Left renal cortex interstitium (tissue), 4 donors: ENCODE measurements around the gene FIGN. TPM values are rescaled to one million over a fixed set of nuclear protein-coding genes. Genes with fewer than 3 reads are reported as not detected.

Experiments
- DNase-seq, 4 donors: peaks; one replicate each; pipeline ENCODE4 v3.0.0-alpha.2; 2013; ENCODE audit warnings: low read depth in 4 of 4, low spot score in 2 of 4, missing footprints in 1 of 4
- polyA plus RNA-seq, 4 donors: library from polyadenylated mRNA; unstranded; fragments of 120-200 nt; gene quantifications; one replicate each; pipeline ENCODE4 v1.2.1, GENCODE V29; 2013; ENCODE audit not compliant: insufficient read length in 4 of 4

The FIGN gene, protein sequence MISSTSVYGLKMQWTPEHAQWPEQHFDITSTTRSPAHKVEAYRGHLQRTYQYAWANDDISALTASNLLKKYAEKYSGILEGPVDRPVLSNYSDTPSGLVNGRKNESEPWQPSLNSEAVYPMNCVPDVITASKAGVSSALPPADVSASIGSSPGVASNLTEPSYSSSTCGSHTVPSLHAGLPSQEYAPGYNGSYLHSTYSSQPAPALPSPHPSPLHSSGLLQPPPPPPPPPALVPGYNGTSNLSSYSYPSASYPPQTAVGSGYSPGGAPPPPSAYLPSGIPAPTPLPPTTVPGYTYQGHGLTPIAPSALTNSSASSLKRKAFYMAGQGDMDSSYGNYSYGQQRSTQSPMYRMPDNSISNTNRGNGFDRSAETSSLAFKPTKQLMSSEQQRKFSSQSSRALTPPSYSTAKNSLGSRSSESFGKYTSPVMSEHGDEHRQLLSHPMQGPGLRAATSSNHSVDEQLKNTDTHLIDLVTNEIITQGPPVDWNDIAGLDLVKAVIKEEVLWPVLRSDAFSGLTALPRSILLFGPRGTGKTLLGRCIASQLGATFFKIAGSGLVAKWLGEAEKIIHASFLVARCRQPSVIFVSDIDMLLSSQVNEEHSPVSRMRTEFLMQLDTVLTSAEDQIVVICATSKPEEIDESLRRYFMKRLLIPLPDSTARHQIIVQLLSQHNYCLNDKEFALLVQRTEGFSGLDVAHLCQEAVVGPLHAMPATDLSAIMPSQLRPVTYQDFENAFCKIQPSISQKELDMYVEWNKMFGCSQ
- 10 to 100 TPM in 2 of 4 donors, 1 to 10 TPM in 2; 7.2 to 15.8 (median 10.1) TPM for polyA plus RNA-seq

DNA sequence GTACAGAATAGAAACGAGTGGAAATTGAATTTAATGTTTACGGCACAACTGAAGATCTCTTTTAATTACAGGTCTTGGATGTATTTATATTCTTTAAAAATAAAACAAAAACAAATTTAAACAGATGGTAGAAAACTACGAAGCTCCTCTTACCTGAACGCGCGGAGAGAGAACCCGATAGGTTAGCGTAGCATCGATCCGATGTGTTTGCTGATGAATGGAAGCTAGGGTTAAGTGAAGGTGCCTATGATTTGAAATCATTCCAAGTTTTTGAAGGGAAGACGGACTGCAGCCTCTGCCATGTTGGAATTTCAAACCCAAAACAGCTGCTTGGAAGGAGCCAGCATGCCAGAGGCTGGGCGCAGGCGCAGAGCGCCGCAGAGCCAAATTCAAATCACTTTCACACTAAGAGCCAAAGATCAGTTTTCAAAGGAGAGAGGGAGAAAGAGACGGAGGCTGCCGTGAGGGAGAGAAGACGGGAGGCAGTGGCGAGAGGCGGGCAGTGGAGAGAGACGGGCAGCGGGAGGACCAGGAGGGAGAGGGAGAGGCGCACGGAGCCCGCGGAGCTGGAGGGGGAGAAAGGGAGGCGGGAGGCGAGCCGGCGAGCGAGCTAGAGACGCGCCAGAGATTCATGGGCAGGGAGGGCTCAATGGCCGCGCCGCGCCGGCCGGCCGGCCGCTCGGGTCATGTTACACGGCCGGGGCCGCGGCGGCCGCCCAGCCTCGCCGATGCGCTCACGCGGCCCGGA, at the start of gene FIGN:
Gene FIGN (minus strand): TSS at position 324 of the 748 bp plus-strand sequence. CDS start 1,081 bp downstream, outside the sequence.
- peak in 3 of 4 donors; percentile 76 to 86 (median 77) for DNase-seq

DNA sequence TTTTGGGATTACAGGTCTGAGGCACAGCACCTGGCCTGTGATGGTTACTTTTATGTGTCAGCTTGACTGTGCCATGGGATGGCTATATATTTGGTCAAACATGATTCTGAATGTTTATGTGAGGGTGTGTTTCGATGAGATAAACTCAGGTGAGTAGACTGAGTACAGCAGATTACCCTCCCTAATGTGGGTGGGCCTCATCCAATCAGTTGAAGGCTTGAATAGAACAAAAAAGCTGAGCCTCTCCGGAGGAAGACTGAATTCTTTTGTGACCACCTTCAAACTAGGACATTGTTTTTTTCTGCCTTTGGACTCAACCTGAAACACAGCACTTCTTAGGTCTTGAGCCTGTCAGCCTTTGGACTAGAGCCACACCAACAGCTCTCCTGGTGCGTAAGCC, 49.4 kb upstream of the FIGN start:
- DNase-seq: no peak

DNA sequence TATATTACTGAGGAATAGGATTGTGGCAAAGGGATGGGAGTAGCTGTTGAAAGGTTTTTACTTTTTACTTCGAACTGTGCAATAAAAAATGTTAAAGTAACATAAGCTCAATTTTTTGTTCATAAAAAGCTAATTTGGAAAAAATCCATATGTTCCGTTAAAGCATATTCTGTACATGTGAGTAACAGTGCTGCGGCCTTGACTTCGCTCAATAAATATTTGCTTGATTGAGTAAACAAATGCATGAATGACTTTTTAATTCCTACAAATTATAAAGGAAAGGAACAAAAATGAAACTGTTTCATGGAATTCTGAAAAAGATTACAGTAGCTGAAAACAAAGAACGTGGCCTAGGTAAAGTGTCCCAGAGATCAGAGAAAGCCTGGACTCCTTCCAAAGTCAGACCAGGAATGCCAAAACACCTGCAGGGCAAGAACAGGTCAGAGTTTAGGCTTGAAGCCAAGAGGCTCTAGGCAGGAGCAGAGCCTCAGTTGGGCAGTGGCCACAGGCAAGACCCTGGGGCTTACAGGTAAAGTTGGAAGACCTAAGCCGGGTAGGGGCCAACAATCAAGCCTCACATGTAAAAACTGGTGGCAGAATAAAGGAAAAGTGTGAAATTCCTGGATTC, 44.3 kb upstream of the FIGN start:
- no peak for DNase-seq

DNA sequence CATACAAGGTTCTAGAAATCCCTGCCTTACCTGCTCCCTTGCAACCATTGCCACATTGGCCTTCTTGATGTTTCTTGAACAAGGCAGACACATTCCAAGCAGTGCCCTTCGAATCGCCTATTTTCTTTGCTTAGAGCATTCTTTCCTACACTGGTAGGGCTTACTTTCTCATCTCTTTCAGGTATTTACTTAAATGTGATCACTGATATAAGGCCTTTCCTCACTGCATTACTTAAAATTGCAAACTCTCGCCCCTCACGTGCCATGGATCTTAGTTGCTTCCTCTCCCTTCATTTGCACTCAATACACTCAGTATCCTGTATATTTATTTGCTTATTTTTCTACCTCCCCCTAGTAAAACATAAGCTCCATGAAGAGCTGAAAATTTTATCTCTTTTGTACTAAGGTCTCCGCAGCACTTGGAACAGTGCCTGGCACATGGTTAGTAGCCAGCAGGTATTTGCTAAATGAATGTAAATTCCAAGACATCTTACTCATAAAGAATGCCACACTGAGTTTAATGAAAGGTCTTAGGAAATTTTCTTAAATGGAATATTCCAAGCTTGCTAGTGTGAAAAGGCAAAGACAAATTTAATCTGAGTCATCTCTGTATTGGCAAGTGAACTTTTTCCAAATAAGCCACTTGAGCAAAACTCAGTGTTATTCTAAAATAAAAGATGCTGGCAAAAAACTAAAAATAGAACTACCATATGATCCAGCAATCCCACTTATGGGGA, 42.4 kb upstream of the FIGN start:
- no peak for DNase-seq

DNA sequence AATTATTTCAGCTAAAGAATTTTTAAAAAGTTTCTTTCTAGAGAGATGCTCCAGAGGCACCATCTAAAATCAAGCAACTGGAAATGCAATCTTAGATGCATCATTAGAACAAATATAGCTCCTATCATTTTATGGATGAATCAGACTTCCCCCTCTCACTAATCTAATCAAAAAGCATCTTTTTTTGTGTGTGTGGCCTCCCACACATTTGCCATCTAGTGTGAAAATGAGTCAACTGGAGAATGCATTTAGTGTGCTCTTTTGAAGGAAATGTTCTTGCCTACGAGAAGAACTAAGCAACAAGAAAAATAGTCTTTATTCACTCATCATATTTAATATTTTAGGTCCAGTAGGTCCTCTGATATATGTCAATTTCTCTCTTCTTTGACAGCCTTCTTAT, 39.5 kb upstream of the FIGN start:
- no peak for DNase-seq

DNA sequence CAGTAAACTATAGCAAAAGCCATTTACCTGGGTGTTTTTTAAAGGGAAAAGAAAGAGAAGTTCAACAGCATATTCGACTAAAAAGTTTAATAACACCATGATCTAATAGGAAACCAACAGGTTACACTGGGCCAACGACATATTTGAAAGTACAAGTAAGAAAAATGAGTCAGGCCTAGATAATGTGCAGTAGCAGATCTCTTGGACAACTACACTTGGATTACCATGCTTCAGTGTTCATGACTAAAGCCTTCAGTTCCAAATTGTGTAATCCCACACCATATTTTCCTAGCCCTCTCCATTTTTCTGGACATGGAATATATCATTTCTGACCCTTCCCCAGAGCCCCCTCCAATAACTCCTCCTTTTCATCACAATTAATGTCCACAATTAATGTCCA, 39.1 kb upstream of the FIGN start:
- DNase-seq: no peak

DNA sequence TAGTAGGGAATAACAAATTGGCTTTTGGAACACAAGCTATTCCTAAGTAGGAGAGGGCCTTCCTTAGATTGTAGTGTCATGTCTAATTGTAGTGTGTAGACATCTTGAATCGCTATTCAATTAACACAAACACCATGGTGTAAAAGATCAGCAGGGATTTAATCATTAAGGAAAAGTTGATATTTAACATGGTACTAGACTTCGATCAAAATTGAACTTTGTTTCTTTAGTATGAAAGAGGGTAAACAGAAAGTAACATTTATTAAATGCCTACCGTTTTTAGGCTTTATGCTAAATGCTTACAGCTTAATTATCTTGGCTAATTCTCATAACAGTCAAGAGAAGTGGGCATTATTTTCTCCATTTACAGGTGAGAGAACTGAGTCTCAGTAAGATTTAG, 37.5 kb upstream of the FIGN start:
- no peak for DNase-seq

DNA sequence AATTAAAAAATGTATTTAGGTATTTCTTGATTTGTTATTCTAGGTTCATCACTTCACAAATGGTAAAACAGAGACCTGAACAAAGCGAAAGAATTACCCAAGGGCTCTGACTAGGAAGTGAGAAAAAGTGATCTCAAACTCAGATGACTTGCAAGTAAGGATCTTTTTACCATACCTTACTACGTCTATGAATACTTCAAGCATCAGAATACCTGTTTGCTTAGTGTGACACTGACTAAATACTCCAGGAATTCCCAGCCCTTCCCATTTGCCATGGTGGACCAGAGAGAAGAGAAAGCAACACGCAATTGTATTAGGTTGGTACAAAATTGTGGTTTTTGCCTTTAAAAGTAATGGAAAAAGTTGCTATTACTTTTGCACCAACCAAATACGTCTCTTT, 35.8 kb upstream of the FIGN start:
- DNase-seq: no peak

DNA sequence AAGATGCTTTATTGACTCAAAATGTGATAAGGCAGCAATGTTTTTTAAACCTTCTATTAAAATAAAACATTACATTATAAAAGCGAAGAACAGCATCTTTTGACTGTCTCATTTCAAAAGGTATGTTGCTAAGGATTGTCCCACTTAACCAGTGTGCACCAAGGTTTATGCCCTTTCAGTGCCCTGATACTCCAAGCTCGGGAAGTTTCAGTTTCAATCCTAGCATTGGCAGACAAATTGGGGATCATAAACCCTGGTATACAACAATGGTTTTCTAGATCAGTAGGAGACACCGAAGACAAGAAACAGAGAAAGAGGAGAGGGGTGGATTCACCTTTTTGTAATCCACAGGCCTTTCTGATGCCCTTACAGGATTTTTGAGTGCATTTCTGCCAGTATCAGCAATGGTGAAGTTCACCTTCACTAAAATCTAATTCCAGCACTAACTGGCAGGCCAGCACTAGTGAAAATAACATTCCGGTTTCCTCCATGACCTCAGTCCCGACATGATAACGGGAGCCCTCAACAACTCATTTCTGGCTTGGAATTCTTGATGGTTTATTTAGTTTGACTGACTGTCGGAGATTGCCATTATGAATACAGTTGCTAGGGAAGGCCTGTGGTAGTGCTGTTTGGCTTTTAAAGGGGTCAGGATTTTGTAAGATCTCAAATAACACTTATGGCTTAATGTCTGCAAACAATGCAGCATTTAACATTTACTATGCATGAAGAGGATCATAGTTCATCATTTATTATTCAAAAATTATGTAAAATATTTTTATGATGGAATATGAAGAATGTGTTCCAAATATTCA, 33.3 kb upstream of the FIGN start:
- DNase-seq: no peak

DNA sequence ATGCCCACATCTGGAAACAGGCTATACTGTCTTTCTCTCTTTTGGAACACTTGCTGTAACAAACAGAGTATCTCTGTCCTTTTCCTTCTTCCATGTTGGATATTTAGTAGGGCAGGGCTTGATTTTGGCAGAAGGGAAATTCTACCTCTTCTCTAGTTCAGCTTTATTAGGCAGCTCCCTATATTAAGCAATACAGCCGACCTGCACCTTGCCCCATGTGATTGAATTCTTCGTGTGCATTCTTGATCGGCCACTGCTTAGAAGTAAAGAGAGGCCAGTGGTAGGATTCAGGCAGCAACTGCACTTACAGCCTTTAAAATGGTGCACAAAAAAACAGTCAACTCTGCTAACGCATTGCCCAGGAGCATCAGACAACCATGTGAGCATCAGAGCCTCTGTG, 31.3 kb upstream of the FIGN start:
- no peak for DNase-seq

DNA sequence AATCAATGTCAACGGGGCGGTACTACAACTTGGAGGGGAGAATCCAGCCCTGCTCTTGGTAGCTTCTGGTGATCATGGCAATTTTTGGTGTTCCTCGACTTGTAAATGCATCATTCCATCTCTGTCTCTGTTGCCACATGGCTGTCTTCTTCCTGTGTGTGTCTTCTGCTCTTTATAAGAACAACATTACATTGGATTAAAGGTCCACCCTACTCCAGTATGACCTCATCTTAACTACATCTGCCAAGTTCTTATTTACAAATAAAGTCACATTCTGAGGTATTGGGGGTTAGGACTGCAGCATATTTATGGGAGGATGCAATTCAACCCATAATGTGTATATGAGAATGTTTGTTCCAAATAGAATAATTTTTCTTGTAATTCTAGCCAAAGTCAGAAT, 28.8 kb upstream of the FIGN start:
- no peak for DNase-seq

DNA sequence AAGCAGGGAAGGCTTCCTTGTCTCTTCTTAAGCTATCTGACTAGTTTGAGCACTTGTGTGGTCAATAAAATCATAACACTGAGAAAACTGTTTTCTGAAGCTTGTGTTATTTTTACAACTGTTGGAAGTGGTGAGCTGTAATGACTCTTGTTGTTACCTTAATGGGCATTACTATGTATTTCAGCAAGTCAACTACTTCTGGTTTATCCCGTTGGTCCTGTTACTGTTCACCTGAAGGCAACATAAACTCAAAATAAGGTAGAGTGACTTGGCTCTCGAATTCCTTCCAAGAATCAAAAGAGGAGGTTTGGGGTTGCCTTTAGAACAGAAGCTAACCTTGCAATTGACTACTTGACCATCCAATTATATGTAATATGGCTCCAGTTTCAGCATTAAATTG, 23.2 kb upstream of the FIGN start:
- DNase-seq: no peak

DNA sequence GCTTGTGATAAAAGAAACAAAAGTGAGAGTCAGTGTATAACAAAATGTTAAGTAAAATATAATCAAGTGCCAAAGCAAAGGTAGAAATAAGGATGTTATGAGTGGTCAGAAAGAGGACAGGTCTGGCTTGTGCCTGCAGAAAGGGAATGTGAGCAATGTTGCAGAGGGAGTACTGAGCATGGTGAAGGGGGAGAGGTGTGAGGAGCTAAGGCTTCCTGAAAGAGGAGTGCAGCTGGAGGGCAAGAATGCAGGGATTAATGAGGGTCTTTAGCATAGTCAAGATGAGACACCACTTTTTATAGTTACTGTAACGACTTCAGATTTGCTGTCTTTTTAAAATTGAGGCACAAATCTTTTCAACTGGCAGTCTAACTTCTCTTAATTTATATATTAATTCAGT, 22.0 kb upstream of the FIGN start:
- DNase-seq: no peak

DNA sequence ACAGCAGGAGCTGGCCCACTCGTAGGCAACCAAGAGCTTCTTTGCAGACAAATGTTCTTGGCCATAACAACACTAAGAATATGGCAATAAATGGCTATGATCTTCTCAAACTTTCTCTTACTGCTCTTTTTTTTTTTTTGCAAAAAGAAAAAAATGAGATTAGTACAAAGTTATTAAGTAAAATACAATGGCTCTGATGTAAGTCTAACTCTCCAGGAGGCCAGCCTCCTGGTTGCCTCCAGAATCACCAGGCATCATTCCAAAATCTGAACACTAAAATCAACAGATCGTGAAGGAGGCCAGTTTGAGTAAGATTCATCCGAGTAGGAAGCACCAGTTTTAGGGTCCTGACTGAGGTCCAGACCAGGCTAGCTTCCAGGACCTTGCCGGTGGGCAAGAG, 20.8 kb upstream of the FIGN start:
- no peak for DNase-seq

DNA sequence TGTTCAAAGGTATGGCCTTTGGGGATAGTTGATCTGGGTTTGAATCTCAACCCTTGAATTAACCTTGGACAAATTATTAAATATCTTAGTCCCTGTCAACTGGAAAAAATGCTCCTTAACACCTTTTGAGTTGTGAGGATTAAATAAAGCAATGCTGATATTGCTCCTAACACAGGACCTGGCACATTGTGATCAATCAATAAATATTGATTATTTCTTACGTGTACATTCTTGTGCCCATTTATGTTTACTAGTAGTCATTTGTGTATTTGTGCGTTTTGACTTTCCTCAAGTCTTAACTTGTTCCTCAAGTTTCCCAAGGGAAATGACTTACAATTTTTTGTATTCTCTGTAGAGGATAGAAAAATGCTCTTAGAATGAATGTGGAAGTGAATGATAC, 19.6 kb upstream of the FIGN start:
- DNase-seq: no peak

DNA sequence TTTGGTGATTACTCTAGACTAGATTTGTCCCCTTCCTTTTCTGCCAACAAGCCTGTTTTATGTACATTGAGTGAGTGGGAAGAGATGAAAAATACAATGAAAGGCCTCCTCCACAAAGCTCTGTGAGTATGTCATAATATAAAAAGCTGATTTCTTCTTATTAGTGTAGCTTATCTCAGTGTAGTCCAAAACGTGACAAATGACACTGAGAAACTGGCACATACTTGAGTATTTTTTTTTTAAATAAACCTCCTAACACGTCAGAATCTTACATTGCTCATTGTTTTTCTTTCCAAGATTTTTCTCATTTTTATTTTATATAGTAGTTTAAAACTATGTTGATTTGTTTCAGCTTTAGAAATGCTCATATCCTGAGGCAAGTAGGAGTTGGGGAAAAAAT, 17.9 kb upstream of the FIGN start:
- no peak for DNase-seq

DNA sequence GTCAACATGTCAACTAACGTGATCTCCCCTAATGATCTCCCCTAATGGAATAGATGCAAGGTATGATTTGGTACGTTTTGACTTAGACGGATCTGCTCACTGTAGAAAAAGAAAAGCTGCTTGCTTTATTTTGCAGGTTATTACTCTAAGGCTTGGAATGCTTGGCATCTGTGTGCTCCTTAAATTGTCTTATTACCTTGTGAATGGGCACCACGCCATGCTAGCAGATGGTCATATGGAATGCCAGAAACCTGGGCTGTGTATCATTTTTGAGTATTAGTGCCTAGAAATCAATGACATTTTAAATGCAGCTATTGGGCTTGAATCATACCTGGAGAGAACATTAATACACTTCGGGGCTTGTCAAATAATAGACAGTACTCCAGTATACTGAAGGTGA, 16.5 kb upstream of the FIGN start:
- no peak for DNase-seq

DNA sequence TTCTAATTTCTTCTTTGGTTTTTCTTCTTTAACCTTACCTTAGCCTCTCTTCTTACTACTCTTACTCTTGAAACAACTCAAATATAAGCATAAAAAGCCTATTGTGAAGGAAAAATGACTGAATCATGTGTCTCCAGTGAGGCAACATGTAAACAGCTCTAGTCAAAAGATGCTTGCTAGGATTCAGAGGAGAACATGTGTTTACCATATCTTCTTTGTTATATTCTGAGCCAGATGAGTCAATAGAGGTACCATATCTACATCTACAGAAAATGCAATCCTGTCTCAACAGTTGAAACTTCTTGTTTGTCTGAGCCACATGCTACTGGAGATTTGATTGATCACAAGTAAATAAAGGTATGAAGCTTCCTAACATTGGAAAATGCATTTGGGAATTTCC, 15.9 kb upstream of the FIGN start:
- DNase-seq: no peak

DNA sequence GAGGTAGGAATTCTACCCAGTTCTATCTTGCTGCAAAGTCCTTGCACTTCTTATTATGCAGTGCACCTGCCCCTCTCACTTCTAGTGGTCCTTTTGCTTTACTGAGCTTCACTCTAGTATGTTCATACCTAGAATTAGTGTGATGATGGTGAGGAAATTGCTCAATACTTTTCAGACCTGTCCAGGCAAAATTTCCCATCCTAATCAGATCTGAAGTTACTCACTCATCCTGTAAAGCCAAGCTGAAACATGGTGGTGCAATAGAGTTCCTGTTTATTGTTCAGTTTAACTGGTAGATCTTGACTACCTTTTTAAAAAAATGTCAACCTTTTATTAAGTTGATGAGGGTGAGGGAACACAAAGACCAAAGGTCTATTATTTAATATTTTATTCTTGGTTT, 12.6 kb upstream of the FIGN start:
- DNase-seq: no peak
